GM18519 (cell line): ENCODE results near the gene CACNA2D3.

Experiments used
- ATAC-seq: cut with Tn5 transposase; IDR thresholded peaks from one replicate; pipeline ENCODE4 v1.9.1; 2021; ENCODE audit warnings: mild to moderate bottlenecking, moderate library complexity; ENCODE audit not compliant: unreplicated experiment, low FRiP score

Gene CACNA2D3

GRCh38 chr3:54916732-54917131 is 794.4 kb downstream of the CACNA2D3 start:
- ATAC-seq, result no peak

GRCh38 chr3:54917174-54917573 is 794.8 kb downstream of the CACNA2D3 start:
- no peak for ATAC-seq

GRCh38 chr3:54917862-54918261 is 795.5 kb downstream of the CACNA2D3 start:
- ATAC-seq, result no peak

- no peak for ATAC-seq
Measured at GRCh38 chr3:54918516-54918915, 796.2 kb downstream of the CACNA2D3 start.

- ATAC-seq, result no peak
Measured at GRCh38 chr3:54928046-54928770, 805.9 kb downstream of the CACNA2D3 start, which contains the start of gene LRTM1. Gene LRTM1 (minus strand): TSS chr3:54928059. CDS start chr3:54927911, 148 bp downstream.

GRCh38 chr3:54931182-54931581 is 808.8 kb downstream of the CACNA2D3 start:
- no peak for ATAC-seq

GRCh38 chr3:54932606-54933005 is 810.3 kb downstream of the CACNA2D3 start:
- no peak for ATAC-seq

GRCh38 chr3:54935869-54936268 is 813.5 kb downstream of the CACNA2D3 start:
- no peak for ATAC-seq

- ATAC-seq, result no peak
Measured at GRCh38 chr3:54936561-54936960, 814.2 kb downstream of the CACNA2D3 start.

- ATAC-seq, result no peak
Measured at GRCh38 chr3:54939557-54940300, 817.4 kb downstream of the CACNA2D3 start.

GRCh38 chr3:54940971-54941370 is 818.6 kb downstream of the CACNA2D3 start:
- ATAC-seq, result no peak

GRCh38 chr3:54941690-54942362 is 819.5 kb downstream of the CACNA2D3 start:
- ATAC-seq, result no peak

- ATAC-seq, result no peak
Measured at GRCh38 chr3:54949491-54950044, 827.2 kb downstream of the CACNA2D3 start.

- ATAC-seq, result no peak
Measured at GRCh38 chr3:54950391-54951003, 828.1 kb downstream of the CACNA2D3 start.

- no peak for ATAC-seq
Measured at GRCh38 chr3:54951405-54951804, 829.1 kb downstream of the CACNA2D3 start.

GRCh38 chr3:54954022-54954421 is 831.7 kb downstream of the CACNA2D3 start:
- no peak for ATAC-seq

- no peak for ATAC-seq
Measured at GRCh38 chr3:54954521-54954920, 832.2 kb downstream of the CACNA2D3 start.

GRCh38 chr3:54955496-54955895 is 833.1 kb downstream of the CACNA2D3 start:
- no peak for ATAC-seq

- ATAC-seq, result no peak
Measured at GRCh38 chr3:54955941-54956340, 833.6 kb downstream of the CACNA2D3 start.

GRCh38 chr3:54957711-54958110 is 835.4 kb downstream of the CACNA2D3 start:
- ATAC-seq, result no peak

- no peak for ATAC-seq
Measured at GRCh38 chr3:54960082-54960481, 837.7 kb downstream of the CACNA2D3 start.
